ENCODE data around the gene MCRIP2.

DNA sequence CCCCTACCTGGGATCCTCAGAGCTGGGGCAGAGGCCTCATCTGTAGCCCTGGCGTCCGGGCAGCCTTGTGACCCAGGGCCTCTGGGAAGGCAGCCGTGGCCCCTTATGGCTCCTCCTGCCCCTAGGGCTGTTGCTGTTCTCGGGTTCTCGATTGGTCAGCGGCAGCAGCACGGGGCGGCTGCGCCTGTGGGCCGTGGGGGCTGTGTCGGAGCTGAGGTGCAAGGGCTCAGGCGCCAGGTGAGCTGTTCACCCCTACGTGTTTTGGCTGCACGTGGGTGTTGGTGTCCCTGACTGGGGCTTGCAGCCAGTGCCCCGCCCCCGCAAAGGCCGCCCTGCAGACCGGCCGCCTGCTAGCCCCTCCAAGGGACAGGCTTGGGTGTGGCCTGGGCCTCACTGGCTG is 20.5 kb downstream of the MCRIP2 start:
- TF ChIP-seq CTCF (IDR thresholded peaks at IDR 0.05) (no peak), POLR2A (IDR thresholded peaks at IDR 0.05) (no peak)

All from adrenal gland (tissue), 5 donors.